Glutamatergic neuron (in vitro differentiated cells): Measurements from ENCODE around the gene PMPCA. TPM values are rescaled to one million over a fixed set of nuclear protein-coding genes. Genes with fewer than 3 reads are reported as not detected.
A peak's percentile ranks its signal among the peaks of the same experiment; 100 is the strongest.

Source experiments
- DNase-seq: peaks from one replicate; pipeline ENCODE4 v3.0.0; 2022
- H3K27ac Mint-ChIP-seq: one replicate; pipeline ENCODE4 v1.8.0; 2020; ENCODE audit warnings: mild to moderate bottlenecking, mixed read lengths, inconsistent platforms; ENCODE audit not compliant: unreplicated experiment
- H3K27me3 Mint-ChIP-seq: one replicate; pipeline ENCODE4 v1.8.0; 2020; ENCODE audit warnings: mild to moderate bottlenecking, moderate library complexity, mixed read lengths, inconsistent platforms; ENCODE audit not compliant: unreplicated experiment
- H3K36me3 Mint-ChIP-seq: one replicate; pipeline ENCODE4 v1.8.0; 2020; ENCODE audit warnings: mild to moderate bottlenecking, mixed read lengths, inconsistent platforms; ENCODE audit not compliant: unreplicated experiment
- H3K4me1 Mint-ChIP-seq: one replicate; pipeline ENCODE4 v1.8.0; 2020; ENCODE audit warnings: mild to moderate bottlenecking, low read depth, mixed read lengths, inconsistent platforms; ENCODE audit not compliant: unreplicated experiment
- H3K4me3 Mint-ChIP-seq: one replicate; pipeline ENCODE4 v1.8.0; 2020; ENCODE audit warnings: mild to moderate bottlenecking, mixed read lengths, inconsistent platforms; ENCODE audit not compliant: unreplicated experiment
- H3K9me3 Mint-ChIP-seq: one replicate; pipeline ENCODE4 v1.8.0; 2020; ENCODE audit warnings: mild to moderate bottlenecking, moderate library complexity, mixed read lengths, inconsistent platforms; ENCODE audit not compliant: unreplicated experiment
- CTCF ChIP-seq: fragments of 200-600 bp; sonication (generic); IDR thresholded peaks from one replicate; pipeline ENCODE4 v1.5.0; 2021; ENCODE audit not compliant: partially characterized antibody, unreplicated experiment
- total RNA-seq: library from RNA; stranded (reverse); fragmentation: NEBNext Ultra II Directional; extraction: Animal tissue kit (Norgen Biotek cat#: 25700); gene quantifications from one replicate; pipeline ENCODE4 v1.2.1, GENCODE V29; 2021; ENCODE audit not compliant: unreplicated experiment

Gene PMPCA
- total RNA-seq, 1 donor from 2014 or later, result 69.0 TPM

GRCh38 chr9:136397643-136398042, 12.8 kb upstream of the PMPCA start:
- Mint-ChIP-seq H3K27ac (no peak overlapping the region), H3K4me3 (no peak overlapping the region), H3K4me1 (peaks cover 3% of the 10 kb centered on the region), H3K36me3 (no peaks in the 10 kb centered on the region), H3K9me3 (peaks cover 5% of the 10 kb centered on the region), H3K27me3 (peaks cover 10% of the 10 kb centered on the region)
- no peak for DNase-seq
- TF ChIP-seq CTCF, result no peak

DNA sequence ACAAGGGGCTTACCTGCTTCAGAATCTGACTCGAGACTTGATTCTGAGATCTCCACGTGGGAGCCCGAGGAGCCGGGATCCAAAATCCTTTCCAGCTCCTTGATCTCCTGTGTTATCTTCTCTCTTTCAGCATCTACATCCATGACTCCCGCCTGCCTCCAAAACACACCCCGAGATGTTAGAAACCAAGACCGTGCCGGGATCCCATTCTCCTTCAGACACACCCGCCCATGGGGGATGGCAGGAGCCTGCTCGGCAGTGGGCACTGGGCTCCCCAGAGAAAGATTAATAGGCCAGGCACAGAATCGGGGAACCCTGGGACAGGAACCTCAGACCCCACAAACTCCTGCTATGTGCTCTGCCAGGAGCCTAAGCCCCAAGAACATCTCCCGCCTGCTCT, 12.2 kb upstream of the PMPCA start:
- no peak for DNase-seq
- H3K27me3 Mint-ChIP-seq, result peaks cover 10% of the 10 kb centered on the region
- H3K4me1 Mint-ChIP-seq, result peaks cover 3% of the 10 kb centered on the region
- H3K9me3 Mint-ChIP-seq, result peaks cover 5% of the 10 kb centered on the region
- TF ChIP-seq CTCF, result no peak
- no peaks in the 10 kb centered on the region for H3K36me3 Mint-ChIP-seq
- H3K27ac Mint-ChIP-seq, result peak overlapping the region; percentile 1
- peak overlapping the region; percentile 91 for H3K4me3 Mint-ChIP-seq

GRCh38 chr9:136399176-136400037, 11.1 kb upstream of the PMPCA start:
- Mint-ChIP-seq H3K27ac (peak overlapping the region; percentile 83), H3K4me3 (peak overlapping the region; percentile 91), H3K27me3 (peaks cover 10% of the 10 kb centered on the region), H3K36me3 (no peaks in the 10 kb centered on the region), H3K4me1 (peaks cover 3% of the 10 kb centered on the region), H3K9me3 (peaks cover 5% of the 10 kb centered on the region)
- TF ChIP-seq CTCF, result no peak
- DNase-seq, result no peak

DNA sequence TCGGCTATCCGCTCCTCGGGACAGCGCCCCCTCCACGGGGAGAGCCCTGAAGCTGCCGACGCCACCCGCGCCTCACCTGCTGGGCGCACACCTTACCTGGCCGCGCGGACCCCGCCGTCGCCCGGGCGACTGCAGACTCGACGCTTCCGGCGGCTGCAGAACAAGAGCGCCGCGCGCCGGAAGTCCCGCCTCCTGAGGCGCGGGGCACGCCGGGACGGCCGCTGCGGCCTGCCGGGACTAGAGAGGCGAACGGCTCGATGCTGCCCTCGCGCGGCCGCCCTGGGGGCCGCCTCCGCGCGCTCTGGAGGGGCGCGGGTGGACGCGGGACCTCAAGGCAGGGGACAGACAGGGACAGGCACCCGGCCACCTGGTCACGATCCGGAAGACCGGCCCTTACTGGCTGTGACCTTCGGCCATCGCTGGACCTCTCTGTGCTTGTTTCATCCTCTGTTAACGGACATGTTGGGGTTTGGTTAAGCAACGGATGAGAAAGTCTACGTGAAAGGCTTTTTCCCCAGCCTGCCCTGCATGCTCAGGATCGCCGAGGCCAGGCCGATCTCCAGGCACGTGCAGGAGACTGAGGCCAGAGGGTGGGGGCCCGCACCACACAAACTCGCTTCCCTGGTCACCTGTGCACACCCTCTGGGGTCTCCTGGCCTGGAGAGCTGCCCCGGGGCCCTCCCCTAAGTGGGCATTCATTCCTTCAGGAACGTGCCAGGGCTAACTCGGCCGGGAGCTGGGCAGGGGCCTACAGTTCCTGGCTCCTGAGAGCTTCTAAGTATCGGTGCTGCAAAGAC, 10.2 kb upstream of the PMPCA start, which contains the start of gene SNAPC4:
SNAPC4 (minus strand) TSS at position 133 of the 797 bp plus-strand sequence. CDS start 1,742 bp downstream, outside the sequence.
- Mint-ChIP-seq H3K9me3 (peaks cover 5% of the 10 kb centered on the region), H3K36me3 (no peaks in the 10 kb centered on the region), H3K27ac (peak within 1 kb of the TSS; percentile 83), H3K4me1 (peaks cover 3% of the 10 kb centered on the region), H3K4me3 (peak within 1 kb of the TSS; percentile 91), H3K27me3 (peaks cover 10% of the 10 kb centered on the region)
- peak; percentile 83 for TF ChIP-seq CTCF
- peak; percentile 92 for DNase-seq
